ENCODE data around the gene SLC9A4.

The SLC9A4 gene

DNA sequence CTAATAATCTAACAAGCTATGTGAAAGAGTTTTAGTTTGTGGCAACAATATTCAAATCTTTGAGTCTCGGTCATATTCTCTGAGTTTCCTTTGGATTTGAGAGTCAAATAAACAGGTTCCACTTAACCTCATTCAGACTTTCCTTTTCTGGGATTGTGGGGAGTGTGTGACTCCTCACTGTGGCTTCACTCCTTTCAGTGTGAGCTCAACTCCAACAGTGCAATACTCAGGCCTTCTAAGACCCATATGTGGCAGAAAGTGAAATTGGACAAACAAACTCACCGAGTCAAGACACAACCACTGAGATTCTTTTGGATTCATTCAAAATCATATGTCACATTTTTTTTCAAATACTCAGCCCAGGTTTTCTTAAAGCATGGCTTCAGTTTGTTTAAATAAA is 25.4 kb downstream of the SLC9A4 start:
- DNase-seq (ENCODE audit: low read depth in 2 of 2) = no peak

- no peak for DNase-seq (ENCODE audit: low read depth in 2 of 2)
These were observed 26.5 kb downstream of the SLC9A4 start for GRCh38 chr2:102499558-102499957.

- DNase-seq (ENCODE audit: low read depth in 2 of 2) = no peak
These were observed 29.6 kb downstream of the SLC9A4 start for GRCh38 chr2:102502576-102502975.

- no peak for DNase-seq (ENCODE audit: low read depth in 2 of 2)
These were observed 31.8 kb downstream of the SLC9A4 start for GRCh38 chr2:102504833-102505232.

DNA sequence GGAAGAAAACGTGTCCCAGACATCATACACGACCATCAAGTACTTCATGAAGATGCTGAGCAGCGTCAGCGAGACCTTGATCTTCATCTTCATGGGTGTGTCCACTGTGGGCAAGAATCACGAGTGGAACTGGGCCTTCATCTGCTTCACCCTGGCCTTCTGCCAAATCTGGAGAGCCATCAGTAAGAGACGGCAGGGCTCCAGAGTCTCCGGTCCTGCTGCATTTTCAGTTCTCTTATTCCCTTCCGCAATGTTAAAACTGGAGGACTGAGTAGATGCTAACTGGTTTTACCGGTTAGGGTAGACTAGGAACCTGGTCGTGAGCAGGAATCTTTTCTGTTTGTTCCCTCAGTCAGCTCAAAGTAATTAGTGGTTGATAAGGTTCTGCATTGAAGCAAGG is 32.3 kb downstream of the SLC9A4 start:
- DNase-seq (ENCODE audit: low read depth in 2 of 2) = no peak

GRCh38 chr2:102506743-102507142 is 33.7 kb downstream of the SLC9A4 start:
- no peak for DNase-seq (ENCODE audit: low read depth in 2 of 2)

GRCh38 chr2:102508863-102509262 is 35.8 kb downstream of the SLC9A4 start:
- no peak for DNase-seq (ENCODE audit: low read depth in 2 of 2)

- peak in 1 of 2 donors; percentile 8 for DNase-seq (ENCODE audit: low read depth in 2 of 2)
These were observed 36.7 kb downstream of the SLC9A4 start for GRCh38 chr2:102509749-102510148.

DNA sequence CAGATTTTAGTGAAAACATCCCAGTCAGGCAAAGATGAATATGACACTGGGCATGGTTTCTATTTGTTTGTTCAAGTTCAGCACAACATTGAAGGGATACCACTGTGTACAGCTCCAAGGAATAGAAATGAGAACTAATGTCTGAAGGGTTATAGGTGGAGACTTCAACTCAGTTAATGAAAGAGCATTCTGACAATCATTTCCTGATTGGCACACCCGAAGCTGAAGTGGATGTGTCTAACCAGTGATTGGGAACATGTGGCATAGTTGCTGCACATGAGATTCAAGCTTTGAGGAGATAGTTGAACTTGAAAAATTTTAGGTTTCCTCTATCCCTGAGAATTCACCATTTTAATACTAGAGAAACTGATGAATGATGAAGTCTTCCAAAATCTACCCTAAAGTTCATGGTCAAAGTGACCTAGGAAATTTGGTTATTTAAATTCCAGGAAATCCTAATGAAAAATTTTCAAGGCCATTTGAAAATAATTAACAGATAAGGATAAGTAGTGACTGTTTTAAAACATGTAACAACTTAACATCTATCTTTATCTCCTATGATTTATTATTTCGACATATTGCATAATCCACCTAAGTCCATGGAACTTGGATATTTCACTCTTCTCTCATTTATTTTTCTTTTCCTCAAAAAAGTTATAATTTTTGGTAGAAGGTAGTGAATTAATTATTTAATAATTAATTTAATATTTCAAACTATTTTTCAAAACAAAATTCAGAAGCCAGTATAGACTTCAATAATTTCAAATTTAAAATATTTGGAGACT is 38.0 kb downstream of the SLC9A4 start:
- DNase-seq (ENCODE audit: low read depth in 2 of 2) = no peak

- DNase-seq (ENCODE audit: low read depth in 2 of 2) = no peak
These were observed 39.1 kb downstream of the SLC9A4 start for GRCh38 chr2:102512161-102512560.

- no peak for DNase-seq (ENCODE audit: low read depth in 2 of 2)
These were observed 40.4 kb downstream of the SLC9A4 start for GRCh38 chr2:102513355-102513939.

- DNase-seq (ENCODE audit: low read depth in 2 of 2) = no peak
These were observed 41.2 kb downstream of the SLC9A4 start for GRCh38 chr2:102514061-102514785.

DNA sequence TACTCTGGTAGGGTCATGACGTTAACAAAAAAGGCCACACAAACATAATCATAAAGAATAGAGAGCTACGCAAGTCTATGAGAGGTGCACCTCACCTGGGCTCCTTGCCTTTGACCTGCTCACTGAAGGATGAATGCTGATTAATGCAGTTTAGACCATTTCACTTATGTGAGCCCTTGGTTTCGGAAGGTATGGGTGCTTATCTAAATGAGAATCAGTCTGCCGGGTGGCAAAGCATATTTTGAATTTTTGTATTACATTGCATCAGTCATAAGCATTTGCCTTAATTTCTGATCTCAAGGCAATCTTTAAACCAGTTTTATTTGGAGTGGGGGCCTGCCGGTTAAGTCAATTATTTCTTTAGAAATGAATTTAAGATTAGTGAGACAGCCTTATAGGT is 42.8 kb downstream of the SLC9A4 start:
- no peak for DNase-seq (ENCODE audit: low read depth in 2 of 2)

GRCh38 chr2:102518170-102518569 is 45.1 kb downstream of the SLC9A4 start:
- no peak for DNase-seq (ENCODE audit: low read depth in 2 of 2)

DNA sequence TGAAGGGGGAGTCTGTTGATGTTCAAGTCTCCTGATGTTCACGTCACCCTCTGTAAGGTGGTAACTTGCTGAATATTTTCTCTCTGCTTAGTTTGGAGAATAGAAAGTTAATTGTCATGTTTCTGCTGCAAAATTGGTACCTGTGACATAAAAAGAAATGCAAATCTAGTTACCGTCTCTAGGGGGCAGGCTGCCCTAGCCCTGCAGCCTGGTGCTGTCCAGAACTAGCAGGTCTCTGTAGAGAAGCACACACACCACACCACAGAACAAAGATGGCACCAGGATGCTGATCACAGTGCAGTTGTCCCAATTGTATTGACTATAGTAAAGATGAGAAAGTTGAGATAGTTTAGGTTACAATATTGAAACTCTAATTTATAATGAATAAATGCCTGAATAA is 47.0 kb downstream of the SLC9A4 start:
- no peak for DNase-seq (ENCODE audit: low read depth in 2 of 2)

- no peak for DNase-seq (ENCODE audit: low read depth in 2 of 2)
These were observed 47.8 kb downstream of the SLC9A4 start for GRCh38 chr2:102520801-102521200.

- no peak for DNase-seq (ENCODE audit: low read depth in 2 of 2)
These were observed 49.1 kb downstream of the SLC9A4 start for GRCh38 chr2:102522162-102522561.

GRCh38 chr2:102522890-102523289 is 49.9 kb downstream of the SLC9A4 start:
- DNase-seq (ENCODE audit: low read depth in 2 of 2) = no peak

- DNase-seq (ENCODE audit: low read depth in 2 of 2) = no peak
These were observed 50.6 kb downstream of the SLC9A4 start for GRCh38 chr2:102523651-102524050.

DNA sequence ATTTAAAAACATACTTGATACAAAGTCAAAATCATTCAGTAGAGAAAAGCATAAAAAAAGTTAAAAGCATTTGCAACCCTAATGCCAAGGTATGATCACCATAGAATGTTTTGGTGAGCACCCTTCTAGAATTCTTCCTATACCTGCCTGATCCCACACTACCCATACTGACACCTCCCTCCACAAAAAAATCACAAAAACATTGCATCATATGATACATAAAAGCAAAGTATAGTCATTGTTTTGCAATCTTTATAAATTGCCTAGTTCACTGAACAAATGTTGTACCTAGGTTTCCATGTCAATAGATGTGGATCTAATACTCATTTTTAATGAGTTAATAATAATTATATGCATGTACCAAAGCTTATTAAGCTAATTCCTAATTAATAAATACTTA is 54.1 kb downstream of the SLC9A4 start:
- DNase-seq (ENCODE audit: low read depth in 2 of 2) = no peak

- DNase-seq (ENCODE audit: low read depth in 2 of 2) = no peak
These were observed 65.5 kb downstream of the SLC9A4 start for GRCh38 chr2:102538491-102538890.

- DNase-seq (ENCODE audit: low read depth in 2 of 2) = no peak
These were observed 67.9 kb downstream of the SLC9A4 start for GRCh38 chr2:102540882-102541281.

DNA sequence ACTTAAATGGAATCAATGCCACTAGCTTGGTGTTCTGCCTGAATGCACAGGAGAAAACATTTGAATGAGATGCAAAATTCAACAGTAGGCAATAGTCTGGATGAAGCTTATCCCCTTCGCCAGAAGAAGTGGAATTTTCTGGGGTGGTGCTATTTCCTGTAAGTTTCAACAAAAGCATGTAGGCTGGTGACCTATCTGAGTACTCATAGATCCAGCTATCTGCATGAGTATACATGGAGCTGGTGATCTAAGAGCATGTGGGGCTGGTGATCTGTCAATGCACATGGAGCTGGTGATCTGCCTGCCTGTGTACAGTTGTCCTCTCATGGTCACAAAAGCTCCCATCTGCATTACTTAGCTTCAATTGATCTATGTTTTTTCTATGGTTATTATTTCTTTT is 71.2 kb downstream of the SLC9A4 start:
- no peak for DNase-seq (ENCODE audit: low read depth in 2 of 2)

Data from stimulated activated CD4-positive, alpha-beta T cell treated with anti-CD3 and anti-CD28 coated beads, Interleukin-15, amount 100 ng/mL, for 48 hours (primary cell).